H1 (cell line): Measurements from ENCODE around the gene BSCL2. TPM values are rescaled to one million over a fixed set of nuclear protein-coding genes. Genes with fewer than 3 reads are reported as not detected.

Source experiments
- CHD1 ChIP-seq: IDR thresholded peaks from 2 replicates; pipeline ENCODE4 v1.6.1; 2012; ENCODE audit warnings: low read depth, low read length, improper control_type of control experiment
- GABPA ChIP-seq: IDR thresholded peaks from 2 replicates; pipeline ENCODE4 v1.6.1; 2011; ENCODE audit warnings: mild to moderate bottlenecking, low read length, moderate library complexity, borderline replicate concordance; ENCODE audit not compliant: insufficient read depth
- JUN ChIP-seq: IDR thresholded peaks from 2 replicates; pipeline ENCODE4 v1.6.1; 2011; ENCODE audit warnings: low read depth, mild to moderate bottlenecking, improper control_type of control experiment, low read length
- SP1 ChIP-seq: IDR thresholded peaks from 2 replicates; pipeline ENCODE4 v1.6.1; 2011; ENCODE audit warnings: low read depth, low read length
- TBP ChIP-seq: IDR thresholded peaks from 2 replicates; pipeline ENCODE4 v1.6.1; 2011; ENCODE audit warnings: low read depth, low read length, improper control_type of control experiment
- polyA plus RNA-seq, 7 experiments: library from polyadenylated mRNA; depleted of rRNA in 3 of 7; stranded (reverse) in 5 of 7; unstranded in 2 of 7; fragments of >200 nt in 5 of 7; fragments of 200-250 nt in 2 of 7; gene quantifications; 1 replicate in 5 of 7; 2 replicates in 1 of 7; 4 replicates in 1 of 7; pipeline versions ENCODE4 v1.2.1 to v1.2.3, GENCODE V29; 2011 to 2013; ENCODE audit warnings: missing spikeins in 2 of 7, mixed read lengths in 2 of 7
- total RNA-seq: library from RNA; stranded (reverse); fragmentation: NEBNext Ultra II Directional; extraction: Animal tissue kit (Norgen Biotek cat#: 25700); gene quantifications from 2 replicates; pipeline ENCODE4 v1.2.1, GENCODE V29; 2021

The BSCL2 gene
- total and polyA plus RNA-seq, 2 of the 8 experiments (the other 6 are each of a cell fraction or from before 2014, with no cell fraction given): 59.5 to 264 TPM

GRCh38 chr11:62753736-62754603 is 46.7 kb upstream of the BSCL2 start, which contains the start of gene ZBTB3 (continued):
- TF ChIP-seq JUN (no peak), SP1 (peak; percentile 99), TBP (peak; percentile 65; the same call in 1 of the 2 replicates), CHD1 (no peak), GABPA (peak; percentile 81)
- TF ChIP-seq, all 59 proteins: peak for 17
